Large intestine (tissue), 3 donors: ENCODE data around the gene NES. TPM values are rescaled to one million over a fixed set of nuclear protein-coding genes. Genes with fewer than 3 reads are reported as not detected.
A peak's percentile ranks its signal among the peaks of the same experiment; 100 is the strongest.

Experiments used
- DNase-seq, 2 donors: peaks; one replicate each; pipeline versions ENCODE4 v3.0.0 to v3.0.0-alpha.2; 2013
- H3K27ac ChIP-seq: one replicate; pipeline ENCODE4 v1.5.1; 2013; ENCODE audit warnings: low read length
- H3K27me3 ChIP-seq: 2 replicates; pipeline ENCODE4 v1.6.1; 2013; ENCODE audit warnings: low read length; ENCODE audit not compliant: control insufficient read depth, insufficient read depth
- H3K36me3 ChIP-seq: 2 replicates; pipeline ENCODE4 v1.6.1; 2013; ENCODE audit warnings: low read length; ENCODE audit not compliant: control insufficient read depth, insufficient read depth
- H3K4me1 ChIP-seq: one replicate; pipeline ENCODE4 v1.6.1; 2013; ENCODE audit warnings: low read length; ENCODE audit not compliant: control insufficient read depth, insufficient read depth
- H3K4me3 ChIP-seq: one replicate; pipeline ENCODE4 v1.5.1; 2013; ENCODE audit warnings: low read length
- H3K9me3 ChIP-seq: one replicate; pipeline ENCODE4 v1.6.1; 2013; ENCODE audit warnings: mild to moderate bottlenecking, low read depth, low read length, moderate library complexity; ENCODE audit not compliant: control insufficient read depth
- WGBS: methylation state at CpG from one replicate; pipeline ENCODE4 v1.1.5; 2013; ENCODE audit warnings: low lambda C conversion rate; ENCODE audit not compliant: insufficient coverage; 5-methylcytosine and 5-hydroxymethylcytosine counted together
- polyA plus RNA-seq: library from polyadenylated mRNA; unstranded; fragments of 120-200 nt; gene quantifications from one replicate; pipeline ENCODE4 v1.2.1, GENCODE V29; 2013

The NES gene
- polyA plus RNA-seq, 1 donor = 26.5 TPM

- 43% methylated on average over 1 of the region's 16 CpGs for WGBS
- peaks cover 57% of the 10 kb centered on the region for H3K4me1 ChIP-seq
- no peaks in the 10 kb centered on the region for H3K9me3 ChIP-seq
- H3K36me3 ChIP-seq = no peaks in the 10 kb centered on the region
- H3K4me3 ChIP-seq = no peak overlapping the region
- peak overlapping the region; percentile 53 for H3K27ac ChIP-seq
- DNase-seq = peak; percentile 83 to 89
- H3K27me3 ChIP-seq = no peaks in the 10 kb centered on the region
Measured at GRCh38 chr1:156692925-156693847, 16.0 kb upstream of the NES start.

GRCh38 chr1:156692441-156692924 is 15.3 kb upstream of the NES start:
- H3K27ac ChIP-seq = peak overlapping the region; percentile 53
- H3K4me1 ChIP-seq = peaks cover 57% of the 10 kb centered on the region
- DNase-seq = no peak
- H3K9me3 ChIP-seq = no peaks in the 10 kb centered on the region
- no peak overlapping the region for H3K4me3 ChIP-seq
- H3K36me3 ChIP-seq = no peaks in the 10 kb centered on the region
- WGBS = no CpG with 5 or more reads among the region's 13 CpGs
- H3K27me3 ChIP-seq = no peaks in the 10 kb centered on the region

- Histone ChIP-seq H3K27me3 (no peaks in the 10 kb centered on the region), H3K4me3 (no peak overlapping the region), H3K9me3 (no peaks in the 10 kb centered on the region), H3K27ac (no peak overlapping the region), H3K36me3 (no peaks in the 10 kb centered on the region), H3K4me1 (peaks cover 57% of the 10 kb centered on the region)
- no CpG with 5 or more reads among the region's 20 CpGs for WGBS
- peak in 1 of 2 donors; percentile 68 for DNase-seq
Measured at GRCh38 chr1:156691665-156692440, 14.6 kb upstream of the NES start.

- Histone ChIP-seq H3K4me3 (no peak overlapping the region), H3K4me1 (peaks cover 57% of the 10 kb centered on the region), H3K27ac (no peak overlapping the region), H3K9me3 (no peaks in the 10 kb centered on the region), H3K36me3 (no peaks in the 10 kb centered on the region), H3K27me3 (no peaks in the 10 kb centered on the region)
- no CpG with 5 or more reads among the region's 10 CpGs for WGBS
- DNase-seq = no peak
Measured at GRCh38 chr1:156691191-156691590, 14.0 kb upstream of the NES start.

GRCh38 chr1:156690675-156691036 is 13.4 kb upstream of the NES start:
- Histone ChIP-seq H3K4me3 (no peak overlapping the region), H3K27me3 (no peaks in the 10 kb centered on the region), H3K4me1 (peaks cover 57% of the 10 kb centered on the region), H3K36me3 (no peaks in the 10 kb centered on the region), H3K9me3 (no peaks in the 10 kb centered on the region), H3K27ac (no peak overlapping the region)
- WGBS = no CpG with 5 or more reads among the region's 8 CpGs
- DNase-seq = no peak

- no peak overlapping the region for H3K4me3 ChIP-seq
- H3K27ac ChIP-seq = no peak overlapping the region
- H3K4me1 ChIP-seq = peaks cover 57% of the 10 kb centered on the region
- DNase-seq = no peak
- H3K9me3 ChIP-seq = no peaks in the 10 kb centered on the region
- WGBS = no CpG with 5 or more reads among the region's 10 CpGs
- H3K27me3 ChIP-seq = no peaks in the 10 kb centered on the region
- H3K36me3 ChIP-seq = no peaks in the 10 kb centered on the region
Measured at GRCh38 chr1:156689953-156690674, 12.9 kb upstream of the NES start.

- DNase-seq = peak; percentile 82 to 86
- no peaks in the 10 kb centered on the region for H3K9me3 ChIP-seq
- H3K27me3 ChIP-seq = peaks cover 4% of the 10 kb centered on the region
- H3K27ac ChIP-seq = no peak overlapping the region
- no peaks in the 10 kb centered on the region for H3K36me3 ChIP-seq
- peaks cover 52% of the 10 kb centered on the region for H3K4me1 ChIP-seq
- WGBS = no CpG with 5 or more reads among the region's 23 CpGs
- no peak overlapping the region for H3K4me3 ChIP-seq
Measured at GRCh38 chr1:156689035-156689952, 12.1 kb upstream of the NES start.

- Histone ChIP-seq H3K4me3 (no peak overlapping the region), H3K9me3 (no peaks in the 10 kb centered on the region), H3K36me3 (no peaks in the 10 kb centered on the region), H3K27me3 (peaks cover 7% of the 10 kb centered on the region), H3K4me1 (peaks cover 7% of the 10 kb centered on the region), H3K27ac (no peak overlapping the region)
- no CpG with 5 or more reads among the region's 5 CpGs for WGBS
- DNase-seq = no peak
Measured at GRCh38 chr1:156684227-156684782, 7.1 kb upstream of the NES start.

GRCh38 chr1:156682166-156682890 is 5.1 kb upstream of the NES start:
- 100% methylated on average over 1 of the region's 5 CpGs for WGBS
- H3K27me3 ChIP-seq = peaks cover 22% of the 10 kb centered on the region

More at GRCh38 chr1:156682166-156682890, 5.1 kb upstream of the NES start:
- Histone ChIP-seq H3K4me3 (no peak overlapping the region), H3K4me1 (peaks cover 10% of the 10 kb centered on the region), H3K9me3 (no peaks in the 10 kb centered on the region), H3K27ac (no peak overlapping the region), H3K36me3 (no peaks in the 10 kb centered on the region)
- no peak for DNase-seq
